ENCODE measurements around the gene PRDM15. TPM values are rescaled to one million over a fixed set of nuclear protein-coding genes. Genes with fewer than 3 reads are reported as not detected.

PRDM15 gene
- total RNA-seq, 1 donor from 2014 or later: 6.4 TPM

DNA sequence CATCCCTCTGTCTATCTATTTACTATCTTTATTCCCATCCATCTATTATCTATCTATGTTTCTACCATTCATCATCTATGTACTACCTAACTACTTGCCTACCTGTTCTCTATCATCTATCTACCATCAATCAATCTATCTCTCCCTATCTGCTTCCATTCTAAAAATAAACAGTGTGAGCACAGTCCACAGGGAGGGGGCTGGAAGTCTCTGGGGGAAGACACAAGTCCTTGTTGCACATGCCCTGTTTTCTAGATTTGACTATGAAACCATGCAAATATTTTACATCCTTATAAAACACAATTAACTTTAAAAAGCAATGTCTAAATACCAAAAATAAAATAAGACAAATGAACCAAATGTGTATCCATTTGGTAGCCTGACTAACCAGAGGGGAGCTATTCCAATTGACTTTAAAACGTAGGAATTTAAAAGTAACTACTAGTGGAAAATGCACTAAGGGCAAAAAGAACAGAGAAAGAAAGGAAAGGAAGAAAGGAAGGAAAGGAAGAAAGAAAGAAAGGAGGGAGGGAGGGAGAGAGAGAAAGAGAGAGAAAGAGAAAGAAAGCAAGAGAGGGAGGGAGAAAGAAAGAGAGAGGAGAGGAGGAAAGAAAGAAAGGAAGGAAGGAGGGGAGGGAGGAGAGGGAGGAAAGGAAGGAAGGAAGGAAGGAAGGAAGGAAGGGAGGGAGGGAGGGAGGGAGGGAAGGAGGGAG lies 98.7 kb downstream of the PRDM15 start:
- DNase-seq (ENCODE audit: low spot score): no peak

DNA sequence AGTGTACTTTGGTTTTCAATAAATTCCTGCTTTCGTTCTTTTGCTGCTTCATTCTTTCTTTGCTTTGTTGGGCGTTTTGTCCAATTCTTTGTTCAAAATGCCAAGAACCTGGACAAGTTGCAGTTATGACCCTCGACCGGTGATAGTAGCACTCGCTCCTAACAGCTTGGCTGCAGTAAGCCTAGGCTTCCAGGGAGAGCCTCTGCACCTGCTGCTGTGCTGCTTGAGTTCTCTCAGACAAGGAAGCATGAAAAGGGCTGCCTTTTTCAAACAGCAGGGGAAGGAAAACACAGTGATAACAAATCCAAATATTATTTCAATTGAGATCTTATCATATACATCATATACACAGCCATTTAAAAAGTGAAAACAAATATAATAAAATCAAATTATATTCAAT lies 99.5 kb downstream of the PRDM15 start:
- DNase-seq (ENCODE audit: low spot score): no peak

DNA sequence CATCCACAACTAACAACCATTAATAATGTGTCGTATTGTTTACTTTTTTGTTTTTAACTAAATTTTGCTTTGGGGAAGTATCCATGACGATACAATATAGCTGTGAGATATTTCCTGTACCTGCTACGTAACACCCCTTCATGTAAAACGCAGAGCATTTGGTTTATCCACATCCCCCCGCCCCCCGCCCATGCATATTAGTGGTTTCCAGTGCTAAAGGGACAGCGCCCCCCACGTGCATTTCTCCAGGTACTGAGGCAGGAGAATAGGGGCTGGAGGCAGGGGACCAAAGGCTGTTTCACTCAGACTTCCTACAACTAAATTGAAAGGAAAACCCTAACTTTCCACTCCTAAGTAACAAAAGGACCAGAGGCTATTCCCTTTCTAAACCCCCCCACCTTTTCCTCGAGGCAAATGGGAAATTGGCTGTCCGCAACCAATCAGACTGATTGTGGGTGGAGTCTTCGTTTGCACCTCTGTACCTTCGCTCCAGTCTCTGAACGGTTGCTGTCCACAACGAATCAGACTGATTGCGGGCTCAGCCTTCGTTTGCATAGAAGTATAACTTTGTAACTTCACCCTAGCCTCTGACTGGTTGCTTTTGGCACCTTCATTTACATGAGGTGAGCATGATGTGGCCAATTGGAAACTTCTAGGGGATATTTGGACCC lies 100.1 kb downstream of the PRDM15 start:
- peak; percentile 52 for DNase-seq (ENCODE audit: low spot score)

DNA sequence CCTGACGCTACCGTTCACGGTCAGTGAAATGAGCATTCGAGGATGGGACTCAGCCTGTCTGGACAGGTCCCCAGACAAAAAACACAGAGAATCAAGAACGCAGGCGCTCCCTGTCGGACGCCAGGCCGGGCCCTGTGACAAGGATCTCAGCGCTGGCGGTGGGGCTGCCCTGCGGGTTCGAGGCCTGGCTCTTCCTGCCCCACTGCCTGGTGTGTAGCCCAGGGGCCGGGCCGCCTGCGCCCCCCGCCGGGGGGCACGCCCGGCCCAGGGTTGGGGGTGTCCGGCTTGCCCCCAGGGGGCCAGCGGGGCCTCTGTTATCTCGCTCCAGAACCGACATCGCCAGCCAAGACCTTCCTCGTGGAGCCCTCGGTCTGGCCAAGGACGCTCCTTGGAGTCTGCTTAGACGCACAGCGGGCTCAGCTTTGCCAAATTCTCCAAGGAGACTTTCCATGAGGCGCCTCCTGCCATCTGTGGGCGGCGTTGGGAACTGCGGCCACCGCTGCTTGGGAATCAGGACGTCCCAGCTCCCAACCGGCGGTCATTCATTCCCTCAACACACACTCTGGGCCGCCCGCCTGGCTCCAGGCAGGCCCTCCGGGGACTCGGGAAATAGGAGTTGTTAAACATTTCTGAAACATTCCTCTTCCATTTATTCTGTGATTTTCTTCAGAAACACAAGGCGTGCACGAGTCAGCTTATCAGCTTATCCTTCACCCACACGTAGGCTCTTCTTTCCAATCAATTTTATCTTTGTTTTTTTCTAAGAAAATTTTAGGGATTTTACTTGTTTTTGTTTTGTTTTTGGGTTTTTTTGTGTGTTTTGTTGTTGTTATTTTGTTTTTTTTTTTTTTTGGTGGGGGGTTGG lies 101.0 kb downstream of the PRDM15 start:
- peak; percentile 91 for DNase-seq (ENCODE audit: low spot score)

DNA sequence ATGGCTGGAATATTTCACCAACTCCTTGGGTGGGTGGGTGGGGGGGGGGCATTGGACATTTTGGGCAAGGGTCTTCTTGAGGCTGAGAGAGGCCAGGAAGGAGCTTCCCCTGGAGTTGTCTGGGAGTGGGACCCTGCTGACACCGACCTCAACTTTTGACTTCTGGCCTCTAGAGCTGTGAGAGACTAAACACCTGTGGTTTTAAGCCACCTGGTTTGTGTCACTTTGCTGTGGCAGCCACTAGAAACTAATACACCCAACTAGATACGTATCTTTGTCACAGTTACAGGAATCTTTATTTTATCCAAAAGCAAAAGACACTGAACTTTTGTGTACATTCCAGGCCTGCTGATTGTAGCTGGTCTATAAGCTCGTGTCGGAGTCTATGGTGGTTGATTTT lies 102.4 kb downstream of the PRDM15 start:
- no peak for DNase-seq (ENCODE audit: low spot score)

DNA sequence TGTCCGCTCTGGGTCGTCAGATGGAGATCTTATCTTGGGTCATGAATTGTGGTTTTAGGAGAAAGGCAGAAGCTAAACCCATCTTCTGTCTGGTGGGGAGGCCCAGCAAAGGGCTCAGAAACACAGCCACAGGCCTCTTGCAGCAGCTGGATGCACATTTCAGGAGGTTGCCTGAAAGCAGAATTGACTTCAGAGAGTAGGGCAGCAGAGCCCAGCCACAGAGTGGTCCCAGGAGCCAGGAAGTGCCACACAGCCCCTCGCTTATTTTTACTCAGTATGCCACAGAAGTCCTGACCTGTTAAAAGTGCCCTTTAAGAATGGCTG lies 104.0 kb downstream of the PRDM15 start:
- DNase-seq (ENCODE audit: low spot score): no peak

DNA sequence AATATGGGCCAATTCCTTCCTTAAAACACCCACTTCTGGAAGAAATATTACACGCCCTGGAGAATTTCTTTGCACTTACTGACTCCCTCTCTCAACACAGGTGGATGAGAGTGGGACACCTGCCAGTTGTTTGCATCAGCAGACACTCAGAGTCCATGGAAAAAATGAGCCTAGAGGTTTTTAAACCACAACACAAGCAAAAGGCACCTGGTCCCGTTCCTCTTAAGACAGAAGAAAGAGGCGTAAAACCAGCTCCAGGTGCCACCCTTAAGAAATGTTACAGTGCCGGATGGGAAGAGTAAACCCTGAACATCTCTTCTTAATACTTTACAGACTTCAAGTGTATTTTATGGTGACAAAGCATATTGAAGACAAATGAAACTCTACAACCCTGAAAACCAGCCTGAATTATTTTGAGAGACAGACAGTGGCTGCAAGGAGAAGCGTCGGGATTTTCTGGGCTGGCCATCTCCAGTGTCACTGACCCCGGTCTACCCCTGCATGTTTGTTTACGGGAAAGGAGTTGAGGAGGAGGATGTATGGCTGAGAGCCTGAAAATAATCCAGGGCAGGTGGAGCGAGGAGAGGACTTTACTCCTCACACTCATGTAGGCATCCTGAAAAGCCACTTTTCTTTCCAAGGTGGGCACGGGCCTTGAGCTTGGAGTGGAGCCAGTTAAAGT lies 104.5 kb downstream of the PRDM15 start:
- DNase-seq (ENCODE audit: low spot score): peak; percentile 48

DNA sequence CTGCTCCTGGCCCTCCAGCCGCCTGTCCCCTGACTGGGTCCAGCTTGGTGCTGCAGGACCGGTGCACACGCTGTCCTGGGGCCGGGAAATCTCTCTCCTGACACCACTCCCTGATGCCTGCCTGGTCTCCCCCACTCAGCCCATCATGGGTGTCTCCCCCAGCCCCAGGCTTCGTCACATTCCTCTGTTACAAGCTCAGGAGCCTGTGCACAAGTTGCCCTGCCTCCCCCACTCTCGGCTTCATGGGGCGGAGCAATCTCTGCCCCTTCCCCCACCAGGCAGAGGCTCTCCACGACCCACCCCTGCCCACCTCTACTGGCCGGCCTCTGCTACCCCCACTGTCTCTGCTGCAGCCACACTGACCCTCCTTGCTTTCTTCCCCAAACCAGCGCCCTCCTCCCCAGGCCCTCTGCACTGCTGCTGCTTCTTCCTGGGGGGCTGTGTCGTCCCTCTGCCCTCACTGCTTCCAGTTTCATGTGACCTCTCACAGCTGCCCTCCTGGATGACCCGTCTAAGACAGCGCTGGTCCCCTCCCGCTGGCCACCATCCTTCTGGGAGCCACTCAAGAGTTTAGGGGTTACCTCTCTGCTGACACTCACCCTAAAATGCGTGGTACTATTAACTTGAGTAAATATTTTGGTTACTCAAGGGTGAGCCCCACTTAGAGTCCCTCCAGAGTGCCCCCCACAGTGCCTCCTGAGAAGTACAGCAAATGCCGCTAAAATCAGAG lies 106.6 kb downstream of the PRDM15 start:
- DNase-seq (ENCODE audit: low spot score): no peak

DNA sequence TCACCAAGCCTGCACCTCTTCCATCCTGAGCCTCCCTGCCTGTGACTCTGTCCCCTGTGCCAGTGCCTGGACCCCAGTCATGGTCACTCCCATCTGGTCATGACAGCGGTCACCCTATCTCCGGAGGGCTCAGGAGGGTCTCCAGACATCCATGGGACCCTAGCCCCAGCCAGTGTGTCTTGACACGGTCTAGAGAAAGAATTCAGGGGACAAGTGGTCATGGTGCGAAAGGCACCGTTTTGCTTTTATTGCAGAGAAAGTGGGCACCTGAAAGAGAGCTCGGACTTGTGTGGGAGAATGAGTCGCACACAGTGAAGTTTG lies 107.6 kb downstream of the PRDM15 start:
- no peak for DNase-seq (ENCODE audit: low spot score)

DNA sequence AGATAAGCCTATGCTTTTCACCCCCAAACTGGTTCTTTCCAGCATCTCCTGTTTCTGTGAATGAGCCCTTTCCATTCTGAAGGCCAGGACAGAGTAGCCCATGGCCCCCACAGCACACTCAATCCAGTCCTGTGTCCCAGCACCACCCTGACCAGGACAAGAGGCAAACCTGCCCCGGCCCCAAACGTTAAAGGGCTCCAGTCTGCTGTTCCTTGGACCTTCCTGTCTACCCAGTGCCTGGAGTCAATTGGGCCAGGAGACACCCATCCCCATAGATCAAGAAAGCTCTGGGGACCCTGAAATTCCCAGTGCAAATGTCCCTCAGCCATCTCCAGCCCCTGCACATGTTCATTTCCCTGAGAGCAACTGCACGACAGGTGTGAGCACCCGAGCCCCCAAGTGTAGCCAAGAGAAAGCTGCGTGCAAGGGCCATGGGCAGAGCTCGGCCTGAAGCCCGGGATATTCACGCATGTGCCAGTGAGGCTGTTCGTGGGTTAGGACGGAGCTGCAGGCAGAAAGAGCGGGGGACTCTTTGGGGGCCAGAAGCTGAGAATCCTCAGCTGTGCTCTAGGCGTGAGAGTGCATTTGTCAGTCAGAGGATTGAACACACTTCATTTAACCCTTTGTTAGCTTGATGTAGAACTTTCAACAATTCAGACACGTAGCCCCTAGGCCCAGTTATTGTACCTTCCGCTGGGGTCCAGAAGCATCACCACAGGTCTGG lies 108.1 kb downstream of the PRDM15 start:
- DNase-seq (ENCODE audit: low spot score): no peak

DNA sequence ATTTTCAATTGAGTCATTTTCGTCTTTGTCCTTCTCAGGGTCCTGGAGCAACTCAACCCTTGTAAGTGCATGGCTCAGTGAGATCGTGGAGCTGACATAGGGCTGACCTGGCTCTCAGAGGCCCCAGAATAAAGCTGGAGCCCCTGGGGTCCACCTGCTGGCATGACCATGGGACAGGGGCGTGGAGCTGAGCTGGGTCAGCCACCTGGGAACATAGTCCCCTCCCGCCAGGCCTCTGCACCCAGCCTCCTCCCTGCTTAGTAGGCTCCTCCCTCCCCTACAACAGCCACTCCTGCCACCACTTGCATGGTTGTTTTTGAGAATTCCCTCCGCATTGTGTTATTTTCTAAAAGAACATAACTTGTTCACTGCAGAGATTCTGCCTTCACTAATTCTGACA lies 109.2 kb downstream of the PRDM15 start:
- no peak for DNase-seq (ENCODE audit: low spot score)

DNA sequence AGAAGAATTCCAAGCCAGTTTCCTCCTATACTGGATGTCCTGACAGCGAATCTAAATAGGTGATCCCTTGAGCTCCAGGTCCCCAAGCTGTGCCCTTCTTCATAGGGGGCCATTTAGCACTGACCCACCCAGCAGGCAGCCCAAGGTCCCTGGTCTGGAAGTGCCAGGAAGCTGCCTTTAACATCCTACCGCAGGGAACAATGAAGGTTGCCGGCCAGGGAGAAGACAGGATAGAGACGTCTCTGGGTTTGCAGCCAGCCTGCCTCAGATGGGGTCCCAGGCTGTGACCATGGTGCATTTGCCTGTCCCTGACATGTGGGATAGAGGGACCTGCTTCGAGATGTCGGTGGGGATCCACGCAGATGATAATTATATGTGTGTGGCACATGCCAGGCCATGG lies 109.6 kb downstream of the PRDM15 start:
- DNase-seq (ENCODE audit: low spot score): no peak

DNA sequence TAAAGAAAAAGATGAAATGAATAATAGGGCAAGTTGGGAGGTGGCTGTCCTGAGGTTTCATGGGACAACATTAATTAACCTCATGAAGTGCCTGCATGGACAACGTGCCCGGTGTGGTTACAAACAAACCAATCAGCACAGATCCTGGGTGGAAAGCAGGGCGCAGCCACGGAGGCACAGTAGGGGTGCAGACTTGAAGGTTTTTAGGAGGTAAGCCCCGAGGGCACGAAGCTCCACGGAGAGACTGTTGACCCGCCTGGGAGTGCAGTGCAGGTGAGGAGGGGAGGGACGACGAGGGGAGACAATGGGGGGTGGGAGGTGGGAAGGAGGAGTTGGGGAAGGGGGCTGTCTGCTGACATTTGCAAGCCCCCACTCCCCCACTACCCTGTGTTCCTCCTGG lies 110.0 kb downstream of the PRDM15 start:
- DNase-seq (ENCODE audit: low spot score): no peak

DNA sequence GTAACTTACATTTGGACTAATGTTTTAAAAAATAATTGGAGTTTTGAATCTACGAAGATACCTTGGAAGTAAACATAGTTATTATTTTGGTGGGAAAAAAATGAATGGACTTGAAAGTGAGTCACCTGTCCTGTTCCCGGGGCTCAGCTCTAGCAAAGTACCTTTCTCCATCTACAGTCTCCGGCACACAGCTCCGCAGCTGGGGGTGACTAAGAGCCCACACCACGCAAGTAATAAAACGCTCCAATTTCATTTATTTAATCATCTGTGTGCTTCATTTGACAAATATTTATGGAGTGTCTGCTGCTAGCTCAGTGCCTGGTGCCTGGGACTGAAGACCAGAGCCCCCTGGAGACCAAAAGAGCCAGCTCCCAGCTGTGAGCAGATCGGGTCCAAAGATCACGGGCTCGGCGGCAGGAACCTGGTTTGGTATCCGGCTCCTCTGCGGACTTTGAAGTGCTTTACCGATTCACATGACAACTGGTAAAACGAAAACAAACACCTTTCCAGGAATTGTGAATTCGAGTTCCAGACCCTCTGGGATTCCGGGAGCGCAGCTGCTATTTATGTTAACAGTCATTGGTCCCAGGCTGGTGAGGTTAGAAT lies 110.6 kb downstream of the PRDM15 start:
- peak; percentile 89 for DNase-seq (ENCODE audit: low spot score)

DNA sequence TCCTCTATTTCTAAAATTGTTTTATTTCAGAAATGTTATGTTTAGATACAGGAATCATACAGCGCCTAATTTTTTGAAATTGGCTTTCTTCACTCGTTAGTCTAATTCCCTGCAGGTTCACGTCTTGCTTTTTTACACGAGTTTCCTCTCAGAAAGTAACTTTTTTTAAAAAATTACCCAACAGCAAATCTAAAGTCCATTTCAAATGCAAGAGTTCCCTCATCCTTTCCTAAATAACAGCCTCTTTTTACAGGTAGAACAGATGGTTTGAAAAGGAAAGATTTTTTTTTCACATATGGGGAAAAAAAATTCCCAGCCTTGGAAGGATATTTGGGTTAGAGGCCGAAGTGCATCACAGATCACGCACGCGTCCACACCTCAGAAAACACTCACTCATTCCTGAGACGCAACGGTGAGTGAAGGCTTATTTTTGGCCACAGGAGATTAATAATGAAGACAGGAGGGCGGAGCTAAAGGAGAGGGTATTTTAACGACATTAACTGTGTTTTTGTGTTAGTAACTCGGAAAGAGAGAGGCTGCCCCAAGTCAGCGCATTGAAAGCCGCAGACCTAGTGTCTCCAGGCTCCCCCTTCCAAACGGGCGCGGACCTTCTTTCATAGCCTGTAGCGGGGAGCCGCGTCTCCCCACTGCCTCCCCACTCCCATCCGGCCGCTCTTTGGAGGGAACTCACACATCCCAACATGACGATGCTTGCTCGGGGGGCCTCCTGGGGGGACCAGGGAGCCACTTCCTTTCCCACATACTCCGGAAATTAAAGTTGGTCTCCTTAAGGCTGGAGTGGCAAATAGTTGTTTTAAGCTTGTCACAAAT lies 111.3 kb downstream of the PRDM15 start:
- DNase-seq (ENCODE audit: low spot score): no peak

DNA sequence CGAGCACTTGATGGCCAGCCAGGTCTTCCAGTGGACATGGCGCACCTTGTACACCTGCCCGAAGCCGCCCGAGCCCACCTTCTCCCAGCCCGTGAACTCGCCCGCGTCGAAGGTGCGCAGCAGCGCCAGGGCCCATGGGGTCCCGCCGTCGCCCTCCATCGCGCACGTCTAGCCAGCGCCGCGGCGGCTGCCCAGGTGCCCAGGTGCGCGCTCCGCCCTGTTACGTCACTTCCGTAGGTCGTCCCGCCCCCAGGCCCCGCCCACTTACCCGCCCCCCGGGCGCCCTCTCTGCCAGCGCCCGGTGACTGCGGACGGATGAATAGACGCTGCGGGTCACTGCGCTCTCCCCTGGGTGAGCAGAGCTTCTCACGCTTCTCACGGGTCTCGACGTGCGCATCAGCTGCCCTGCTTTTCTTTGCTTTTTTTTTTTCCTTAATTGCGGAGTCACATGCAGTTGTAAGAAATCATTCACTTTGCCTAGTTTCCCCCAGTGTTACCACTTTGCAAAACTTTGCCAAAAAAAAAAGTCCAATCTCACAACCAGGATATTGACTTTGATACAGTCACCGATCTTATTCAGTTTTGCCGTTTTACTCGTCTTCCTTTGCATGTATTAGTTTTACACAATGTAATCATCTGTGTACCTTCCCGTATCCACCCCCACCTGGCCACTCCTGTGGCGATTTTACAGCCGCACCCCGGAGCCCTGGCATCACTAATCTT lies 112.1 kb downstream of the PRDM15 start, which contains the start of gene RIPK4:
RIPK4 (minus strand) TSS at position 170 of the 723 bp plus-strand sequence; CDS start at position 159, 11 bp downstream.
- DNase-seq (ENCODE audit: low spot score): peak; percentile 88

DNA sequence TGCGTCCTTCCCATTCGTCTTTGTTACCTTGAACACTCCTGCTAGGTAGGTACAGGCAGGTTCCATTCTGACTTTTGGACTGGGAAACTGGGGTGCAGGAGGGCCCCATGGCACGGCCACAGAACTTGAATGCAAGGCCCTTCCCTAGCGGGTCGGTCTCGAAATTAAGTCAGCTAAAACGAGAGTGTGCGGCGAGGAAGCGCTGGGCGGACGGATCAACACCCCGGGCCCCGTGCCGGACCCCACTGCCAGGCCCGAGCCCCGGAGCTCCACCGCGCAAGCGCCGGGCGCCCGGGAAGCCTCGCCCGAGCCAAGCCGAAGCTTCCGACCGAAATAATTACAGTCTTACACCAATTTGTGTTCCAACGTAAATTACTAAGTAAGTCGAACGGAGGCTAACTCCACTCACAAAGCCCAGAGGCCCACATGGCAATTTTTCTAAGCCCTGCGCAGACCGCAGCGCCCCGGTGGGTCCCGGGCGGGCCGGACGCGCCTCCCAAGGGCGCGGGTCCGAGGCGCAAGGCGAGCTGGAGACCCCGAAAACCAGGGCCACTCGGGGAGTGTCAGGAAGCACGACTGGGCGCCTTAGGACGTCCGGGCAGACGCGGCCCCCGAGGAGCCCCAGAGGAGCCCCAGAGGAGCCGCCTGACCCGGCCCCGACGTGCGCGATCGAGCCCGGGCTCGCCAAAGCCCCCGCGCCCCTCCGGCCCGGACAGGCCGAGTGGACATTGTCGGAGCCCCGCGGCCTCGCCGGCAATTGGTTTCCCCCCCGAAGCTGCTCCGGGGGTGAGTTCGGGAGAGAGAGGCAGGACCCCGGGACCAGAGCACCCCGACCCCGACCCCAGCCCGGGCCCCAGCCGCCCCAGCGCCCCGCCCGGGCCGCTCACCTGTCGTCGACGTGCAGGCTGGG lies 112.9 kb downstream of the PRDM15 start:
- DNase-seq (ENCODE audit: low spot score): no peak

DNA sequence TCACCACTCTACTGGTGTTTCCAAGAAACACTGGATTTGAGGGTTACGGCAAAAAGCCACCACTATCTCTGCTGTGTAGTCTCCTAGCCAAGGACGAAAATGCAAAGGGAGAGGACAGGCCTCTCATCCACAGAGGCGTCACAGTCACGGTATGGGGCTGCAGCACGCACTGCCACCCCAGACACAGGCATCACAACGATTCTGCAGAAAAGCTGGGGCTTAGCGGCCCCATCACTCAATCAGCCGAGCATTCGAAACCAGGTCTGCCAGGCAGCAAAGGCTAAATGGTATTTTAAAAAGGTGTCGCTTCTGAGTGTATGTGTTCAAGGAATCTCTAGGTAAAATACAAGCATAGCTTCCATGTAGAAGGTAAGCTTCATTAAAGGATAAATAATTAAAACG lies 113.7 kb downstream of the PRDM15 start:
- no peak for DNase-seq (ENCODE audit: low spot score)
